ENCODE measurements around the gene KCNH3. TPM values are rescaled to one million over a fixed set of nuclear protein-coding genes. Genes with fewer than 3 reads are reported as not detected.

Gene KCNH3
- total and polyA plus RNA-seq, 2 of the 13 experiments (the other 11 are each of a cell fraction or from before 2014, with no cell fraction given), result 0.01 to 0.07 TPM

DNA sequence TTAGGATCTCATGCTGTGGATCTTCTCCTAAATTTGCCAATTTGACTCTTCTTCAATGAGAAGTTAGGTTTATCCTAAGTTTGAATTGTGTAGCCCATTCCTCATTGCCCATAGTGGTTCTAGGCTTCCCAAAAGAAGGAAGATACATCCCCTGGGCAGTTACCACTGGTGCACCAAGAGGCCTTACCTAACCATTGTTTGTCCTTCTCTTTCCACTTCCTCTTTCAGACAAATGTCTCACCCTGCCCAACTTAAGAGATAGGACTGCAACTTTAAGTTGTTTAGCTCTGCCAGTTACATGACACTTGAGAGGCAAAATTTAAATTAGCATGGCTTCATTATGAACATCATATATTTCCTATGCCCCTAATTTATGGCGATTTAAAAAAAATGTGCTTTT, 9.4 kb upstream of the KCNH3 start (continued):
- TF ChIP-seq, protein P1, sequence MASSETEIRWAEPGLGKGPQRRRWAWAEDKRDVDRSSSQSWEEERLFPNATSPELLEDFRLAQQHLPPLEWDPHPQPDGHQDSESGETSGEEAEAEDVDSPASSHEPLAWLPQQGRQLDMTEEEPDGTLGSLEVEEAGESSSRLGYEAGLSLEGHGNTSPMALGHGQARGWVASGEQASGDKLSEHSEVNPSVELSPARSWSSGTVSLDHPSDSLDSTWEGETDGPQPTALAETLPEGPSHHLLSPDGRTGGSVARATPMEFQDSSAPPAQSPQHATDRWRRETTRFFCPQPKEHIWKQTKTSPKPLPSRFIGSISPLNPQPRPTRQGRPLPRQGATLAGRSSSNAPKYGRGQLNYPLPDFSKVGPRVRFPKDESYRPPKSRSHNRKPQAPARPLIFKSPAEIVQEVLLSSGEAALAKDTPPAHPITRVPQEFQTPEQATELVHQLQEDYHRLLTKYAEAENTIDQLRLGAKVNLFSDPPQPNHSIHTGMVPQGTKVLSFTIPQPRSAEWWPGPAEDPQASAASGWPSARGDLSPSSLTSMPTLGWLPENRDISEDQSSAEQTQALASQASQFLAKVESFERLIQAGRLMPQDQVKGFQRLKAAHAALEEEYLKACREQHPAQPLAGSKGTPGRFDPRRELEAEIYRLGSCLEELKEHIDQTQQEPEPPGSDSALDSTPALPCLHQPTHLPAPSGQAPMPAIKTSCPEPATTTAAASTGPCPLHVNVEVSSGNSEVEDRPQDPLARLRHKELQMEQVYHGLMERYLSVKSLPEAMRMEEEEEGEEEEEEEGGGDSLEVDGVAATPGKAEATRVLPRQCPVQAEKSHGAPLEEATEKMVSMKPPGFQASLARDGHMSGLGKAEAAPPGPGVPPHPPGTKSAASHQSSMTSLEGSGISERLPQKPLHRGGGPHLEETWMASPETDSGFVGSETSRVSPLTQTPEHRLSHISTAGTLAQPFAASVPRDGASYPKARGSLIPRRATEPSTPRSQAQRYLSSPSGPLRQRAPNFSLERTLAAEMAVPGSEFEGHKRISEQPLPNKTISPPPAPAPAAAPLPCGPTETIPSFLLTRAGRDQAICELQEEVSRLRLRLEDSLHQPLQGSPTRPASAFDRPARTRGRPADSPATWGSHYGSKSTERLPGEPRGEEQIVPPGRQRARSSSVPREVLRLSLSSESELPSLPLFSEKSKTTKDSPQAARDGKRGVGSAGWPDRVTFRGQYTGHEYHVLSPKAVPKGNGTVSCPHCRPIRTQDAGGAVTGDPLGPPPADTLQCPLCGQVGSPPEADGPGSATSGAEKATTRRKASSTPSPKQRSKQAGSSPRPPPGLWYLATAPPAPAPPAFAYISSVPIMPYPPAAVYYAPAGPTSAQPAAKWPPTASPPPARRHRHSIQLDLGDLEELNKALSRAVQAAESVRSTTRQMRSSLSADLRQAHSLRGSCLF (CRISPR knock-in tag; IDR thresholded peaks at IDR 0.05; ENCODE audit: borderline replicate concordance), result no peak
- TF ChIP-seq, protein P2, sequence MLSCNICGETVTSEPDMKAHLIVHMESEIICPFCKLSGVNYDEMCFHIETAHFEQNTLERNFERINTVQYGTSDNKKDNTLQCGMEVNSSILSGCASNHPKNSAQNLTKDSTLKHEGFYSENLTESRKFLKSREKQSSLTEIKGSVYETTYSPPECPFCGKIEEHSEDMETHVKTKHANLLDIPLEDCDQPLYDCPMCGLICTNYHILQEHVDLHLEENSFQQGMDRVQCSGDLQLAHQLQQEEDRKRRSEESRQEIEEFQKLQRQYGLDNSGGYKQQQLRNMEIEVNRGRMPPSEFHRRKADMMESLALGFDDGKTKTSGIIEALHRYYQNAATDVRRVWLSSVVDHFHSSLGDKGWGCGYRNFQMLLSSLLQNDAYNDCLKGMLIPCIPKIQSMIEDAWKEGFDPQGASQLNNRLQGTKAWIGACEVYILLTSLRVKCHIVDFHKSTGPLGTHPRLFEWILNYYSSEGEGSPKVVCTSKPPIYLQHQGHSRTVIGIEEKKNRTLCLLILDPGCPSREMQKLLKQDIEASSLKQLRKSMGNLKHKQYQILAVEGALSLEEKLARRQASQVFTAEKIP (CRISPR knock-in tag; IDR thresholded peaks at IDR 0.05; ENCODE audit: borderline replicate concordance), result no peak
- TF ChIP-seq NAIF1 (CRISPR knock-in tag; IDR thresholded peaks at IDR 0.05; ENCODE audit: borderline replicate concordance) (no peak), ZFP36 (IDR thresholded peaks at IDR 0.05; ENCODE audit: borderline replicate concordance, low read depth, low read length, partially characterized antibody) (no peak), PRPF4 (IDR thresholded peaks at IDR 0.05; ENCODE audit: low read depth, low read length, poor library complexity, severe bottlenecking) (no peak), ZNF607 (CRISPR knock-in tag; IDR thresholded peaks at IDR 0.05; ENCODE audit: borderline replicate concordance) (no peak), MBD4 (IDR thresholded peaks at IDR 0.05; ENCODE audit: borderline replicate concordance, low read length) (no peak), ISX (CRISPR knock-in tag; conservative IDR thresholded peaks at IDR 0.05) (no peak), ZNF883 (CRISPR knock-in tag; IDR thresholded peaks at IDR 0.05; ENCODE audit: not compliant biosample characterization) (no peak)
- TF ChIP-seq, protein P3, sequence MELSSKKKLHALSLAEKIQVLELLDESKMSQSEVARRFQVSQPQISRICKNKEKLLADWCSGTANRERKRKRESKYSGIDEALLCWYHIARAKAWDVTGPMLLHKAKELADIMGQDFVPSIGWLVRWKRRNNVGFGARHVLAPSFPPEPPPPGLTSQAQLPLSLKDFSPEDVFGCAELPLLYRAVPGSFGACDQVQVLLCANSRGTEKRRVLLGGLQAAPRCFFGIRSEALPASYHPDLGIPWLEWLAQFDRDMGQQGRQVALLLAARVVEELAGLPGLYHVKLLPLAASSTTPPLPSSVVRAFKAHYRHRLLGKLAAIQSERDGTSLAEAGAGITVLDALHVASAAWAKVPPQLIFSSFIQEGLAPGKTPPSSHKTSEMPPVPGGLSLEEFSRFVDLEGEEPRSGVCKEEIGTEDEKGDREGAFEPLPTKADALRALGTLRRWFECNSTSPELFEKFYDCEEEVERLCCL (CRISPR knock-in tag; IDR thresholded peaks at IDR 0.05; ENCODE audit: borderline replicate concordance), result no peak
- TF ChIP-seq, protein P4, sequence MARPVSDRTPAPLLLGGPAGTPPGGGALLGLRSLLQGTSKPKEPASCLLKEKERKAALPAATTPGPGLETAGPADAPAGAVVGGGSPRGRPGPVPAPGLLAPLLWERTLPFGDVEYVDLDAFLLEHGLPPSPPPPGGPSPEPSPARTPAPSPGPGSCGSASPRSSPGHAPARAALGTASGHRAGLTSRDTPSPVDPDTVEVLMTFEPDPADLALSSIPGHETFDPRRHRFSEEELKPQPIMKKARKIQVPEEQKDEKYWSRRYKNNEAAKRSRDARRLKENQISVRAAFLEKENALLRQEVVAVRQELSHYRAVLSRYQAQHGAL (CRISPR knock-in tag; IDR thresholded peaks at IDR 0.05; ENCODE audit: not compliant biosample characterization), result no peak

All from HepG2 (cell line).